NCI-H82 (cell line): ENCODE measurements around the gene LRRC43.
"Not testable (repeated sequence)": the region's sequence is repeated elsewhere in the genome, so short reads cannot be mapped to it uniquely, and the experiment has no call there.

Experiments used
- DNase-seq: peaks from one replicate; lab custom pipeline; 2025; lab: John Stamatoyannopoulos, UW

LRRC43 gene

DNA sequence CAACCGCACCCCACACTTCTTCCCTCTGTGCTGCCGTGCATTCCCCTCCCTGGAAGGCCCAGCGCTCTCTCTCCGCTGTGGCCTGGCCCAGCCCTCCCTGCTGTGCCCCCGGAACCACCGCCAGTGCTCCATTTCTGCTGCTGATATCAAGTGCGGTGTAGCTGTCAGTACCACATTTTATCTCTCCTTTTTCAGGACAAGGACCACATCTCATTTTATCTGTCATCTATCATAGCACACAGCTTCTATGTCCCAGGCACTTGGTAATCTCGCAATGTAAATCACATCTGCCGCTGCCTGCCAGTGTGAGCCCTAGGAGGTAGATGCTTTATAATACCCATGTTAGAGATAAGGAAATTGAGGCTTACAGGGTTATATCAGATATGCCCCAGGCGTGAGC is 27.2 kb upstream of the LRRC43 start:
- DNase-seq: no peak

DNA sequence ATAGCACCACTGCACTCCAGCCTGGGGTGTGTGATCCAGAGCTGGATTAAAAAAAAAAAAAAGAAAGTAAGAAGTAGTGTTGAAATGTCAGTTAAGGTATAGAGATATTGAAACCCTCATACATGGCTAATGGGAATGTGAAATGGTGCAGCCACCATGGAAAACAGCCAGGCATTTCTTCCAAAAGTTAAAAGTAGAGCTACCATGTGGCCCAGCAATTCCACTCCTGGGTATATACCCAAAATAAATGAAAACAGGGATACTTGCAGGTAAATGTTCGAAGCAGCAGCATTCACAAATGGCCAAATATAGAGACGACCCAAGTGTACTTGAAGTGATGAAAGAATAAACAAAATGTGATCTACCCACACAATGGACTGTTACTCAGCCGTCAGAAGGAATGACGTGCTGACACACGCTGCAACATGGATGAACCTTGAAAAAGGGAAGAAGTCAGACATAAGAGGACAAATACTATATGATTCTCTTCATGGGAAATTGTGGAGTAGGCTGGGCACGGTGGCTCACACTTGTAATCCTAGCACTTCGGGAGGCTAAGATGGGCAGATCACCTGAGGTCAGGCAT is 24.1 kb upstream of the LRRC43 start:
- no peak for DNase-seq

DNA sequence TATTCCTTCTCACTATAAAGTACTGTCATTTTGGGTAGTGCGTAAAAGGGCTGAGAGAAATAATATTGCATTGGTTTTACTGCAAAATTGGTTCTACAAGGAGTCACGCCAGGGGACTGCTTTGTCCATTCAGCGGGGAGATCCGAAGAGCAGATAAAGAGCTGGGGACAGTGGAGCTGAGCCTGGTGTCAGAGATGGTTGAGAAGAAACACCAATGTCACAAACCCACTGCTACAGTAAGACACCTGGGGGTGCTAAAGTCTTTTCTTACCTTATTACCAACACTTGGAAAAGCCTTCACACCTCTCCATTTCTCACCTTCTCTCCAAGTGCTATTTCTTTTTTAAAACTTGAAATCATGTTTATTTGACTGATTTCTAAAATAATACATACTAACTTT is 23.0 kb upstream of the LRRC43 start:
- DNase-seq: peak; percentile 39

DNA sequence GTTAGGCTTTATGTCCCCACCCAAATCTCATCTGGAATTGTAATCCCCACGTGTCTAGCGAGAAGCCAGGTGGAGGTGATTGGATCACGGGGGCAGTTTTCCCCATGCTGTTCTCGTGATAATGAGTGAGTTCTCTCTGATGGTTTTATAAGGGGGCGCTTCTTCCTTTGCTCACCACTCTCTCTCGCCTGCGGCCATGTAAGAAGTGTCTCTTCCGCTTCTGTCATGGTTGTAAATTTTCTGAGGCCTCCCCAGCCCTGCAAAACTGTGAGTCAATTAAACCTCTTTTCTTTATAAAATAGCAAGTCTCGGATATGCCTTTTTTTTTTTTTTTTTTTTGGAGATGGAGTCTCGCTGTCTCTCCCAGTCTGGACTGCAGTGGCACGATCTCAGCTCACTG is 22.2 kb upstream of the LRRC43 start:
- peak; percentile 29 for DNase-seq

DNA sequence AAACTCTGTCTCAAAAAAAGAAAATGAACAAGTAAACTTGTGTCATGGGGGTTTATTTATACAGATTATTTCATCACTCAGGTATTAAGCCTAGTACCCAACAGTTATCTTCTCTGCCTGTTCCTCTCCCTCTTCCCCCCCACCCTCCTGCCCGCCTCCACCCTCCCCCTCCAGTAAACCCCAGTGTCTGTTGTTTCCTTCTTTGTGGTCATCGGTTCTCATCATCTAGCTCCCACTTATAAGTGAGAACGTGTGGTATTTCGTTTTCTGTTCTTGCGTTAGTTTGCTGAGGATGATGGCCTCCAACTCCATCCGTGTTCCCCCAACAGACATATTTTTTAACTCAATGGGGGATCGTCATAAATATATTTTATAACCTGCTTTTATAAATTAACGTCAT is 21.2 kb upstream of the LRRC43 start:
- no peak for DNase-seq

DNA sequence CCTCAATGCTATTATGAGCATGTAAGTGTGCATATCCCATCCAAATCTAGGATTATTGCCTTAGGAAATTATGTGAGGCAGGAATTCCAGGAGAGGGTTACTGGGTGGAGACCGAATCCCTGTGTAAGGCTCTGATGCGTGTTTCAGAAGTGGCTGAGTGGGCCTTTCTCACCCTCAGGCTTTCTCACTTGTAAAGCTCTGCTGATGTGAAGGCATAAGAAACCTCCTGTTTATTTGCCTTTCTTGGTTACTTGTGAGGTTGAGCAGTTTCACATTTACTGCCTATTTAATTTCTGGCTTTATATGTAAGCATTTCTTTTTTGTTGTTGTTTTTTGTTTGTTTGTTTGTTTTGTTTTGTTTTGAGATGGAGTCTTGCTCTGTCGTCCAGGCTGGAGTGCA is 19.9 kb upstream of the LRRC43 start:
- no peak for DNase-seq

DNA sequence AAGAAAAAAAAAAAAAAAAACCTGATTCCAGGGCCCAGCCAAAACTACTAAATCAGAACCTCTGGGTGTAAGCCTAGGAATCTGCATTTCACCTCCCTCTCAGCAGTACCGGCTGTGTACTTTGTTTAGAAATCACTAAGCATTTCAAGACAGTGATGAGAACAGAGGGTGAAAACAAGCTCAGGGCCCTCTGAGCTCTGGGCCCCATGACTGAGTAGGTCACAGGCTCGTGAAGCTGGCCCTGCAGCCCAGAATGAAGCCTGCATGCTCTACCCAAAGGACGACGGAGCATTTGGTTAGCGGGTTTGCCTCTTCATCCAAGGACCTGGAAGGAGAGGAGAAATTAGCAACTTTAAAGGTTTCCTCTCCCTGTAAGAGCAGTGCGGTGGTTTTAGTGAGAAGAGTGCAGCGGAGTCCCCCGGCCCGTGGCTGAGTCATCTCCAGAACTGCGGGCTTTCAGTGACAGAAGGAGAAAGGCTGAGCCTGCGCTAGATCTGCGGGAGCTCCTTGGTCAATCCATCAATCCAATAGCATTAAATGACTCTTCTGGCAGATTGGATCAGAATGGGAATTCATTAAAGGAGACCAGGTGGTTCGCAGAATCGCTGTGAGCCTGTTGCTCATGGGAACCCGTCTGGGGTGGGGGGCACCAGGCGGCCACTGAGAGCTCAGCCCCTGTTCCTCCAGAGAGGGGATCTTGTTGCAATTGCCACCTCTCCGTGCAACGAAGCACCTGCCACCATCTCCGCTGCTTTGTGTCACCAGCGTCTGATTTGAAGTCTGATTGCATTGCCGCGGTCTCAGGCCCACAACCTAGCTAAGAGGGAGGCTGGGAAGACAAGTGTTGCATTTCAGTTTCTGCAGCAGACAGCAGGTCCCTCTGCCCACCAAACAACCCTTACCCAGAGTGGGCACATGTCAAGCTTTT is 16.2 kb upstream of the LRRC43 start:
- DNase-seq: peak; percentile 96

DNA sequence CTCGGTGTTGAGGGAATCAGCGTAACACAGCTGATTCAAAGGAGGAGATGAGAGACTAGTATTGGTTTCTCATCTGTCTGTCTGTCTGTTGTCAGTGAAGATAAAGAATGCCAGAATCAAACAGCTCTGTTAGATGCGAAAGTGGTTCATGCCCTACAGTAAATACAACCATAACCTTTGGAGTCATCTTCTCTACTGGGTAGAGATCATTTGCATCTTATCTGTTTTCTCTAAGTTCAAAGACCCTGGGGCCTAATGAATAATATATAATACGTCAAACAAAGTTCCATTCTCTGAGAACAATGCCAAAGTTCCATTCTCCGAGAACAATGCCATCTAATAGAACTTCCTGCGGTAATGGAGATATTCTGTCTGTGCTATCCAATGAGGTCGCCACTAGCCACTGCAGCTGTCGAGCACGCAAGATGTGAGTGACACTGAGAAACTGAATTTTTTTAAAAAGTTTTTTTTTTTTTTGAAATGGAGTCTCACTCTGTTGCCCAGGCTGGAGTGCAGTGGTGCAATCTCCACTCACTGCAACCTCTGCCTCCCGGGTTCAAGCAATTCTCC is 15.5 kb upstream of the LRRC43 start:
- DNase-seq: no peak

DNA sequence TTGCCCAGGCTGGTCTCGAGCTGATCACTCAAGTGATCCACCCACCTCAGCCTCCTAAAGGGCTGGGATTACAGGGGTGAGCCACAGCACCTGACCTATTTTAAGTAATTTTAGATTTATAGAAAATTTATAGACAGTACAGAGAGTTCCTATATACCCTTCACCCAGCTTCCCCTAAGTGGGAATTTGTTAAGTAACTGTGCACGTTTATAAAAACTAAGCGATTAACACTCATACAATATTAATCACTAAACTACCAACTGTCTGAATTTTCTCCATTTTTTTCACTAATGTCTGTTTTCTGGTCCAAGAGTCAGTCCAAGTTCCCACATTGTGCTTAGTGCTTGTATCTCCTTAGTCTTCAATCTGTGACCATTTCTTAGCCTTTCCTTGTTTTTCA is 14.4 kb upstream of the LRRC43 start:
- DNase-seq: no peak

DNA sequence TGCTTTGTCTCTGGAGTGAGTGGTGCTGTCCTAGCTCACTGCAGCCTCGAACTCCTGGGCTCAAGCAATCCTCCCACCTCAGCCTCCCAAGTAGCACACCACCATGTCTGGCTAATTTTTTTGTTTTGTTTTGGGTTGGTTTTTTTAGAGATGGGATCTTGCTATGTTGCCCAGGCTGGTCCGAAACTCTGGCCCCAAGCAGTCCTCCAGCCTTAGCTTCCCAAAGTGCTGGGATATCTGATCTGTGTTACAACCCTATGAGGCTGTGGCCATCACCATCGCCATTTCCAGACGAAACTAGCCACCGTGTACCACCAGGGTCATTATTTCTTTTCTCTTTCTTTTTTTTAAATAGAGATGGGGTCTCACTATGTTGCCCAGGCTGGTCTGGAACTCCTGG is 11.5 kb upstream of the LRRC43 start:
- DNase-seq: no peak

DNA sequence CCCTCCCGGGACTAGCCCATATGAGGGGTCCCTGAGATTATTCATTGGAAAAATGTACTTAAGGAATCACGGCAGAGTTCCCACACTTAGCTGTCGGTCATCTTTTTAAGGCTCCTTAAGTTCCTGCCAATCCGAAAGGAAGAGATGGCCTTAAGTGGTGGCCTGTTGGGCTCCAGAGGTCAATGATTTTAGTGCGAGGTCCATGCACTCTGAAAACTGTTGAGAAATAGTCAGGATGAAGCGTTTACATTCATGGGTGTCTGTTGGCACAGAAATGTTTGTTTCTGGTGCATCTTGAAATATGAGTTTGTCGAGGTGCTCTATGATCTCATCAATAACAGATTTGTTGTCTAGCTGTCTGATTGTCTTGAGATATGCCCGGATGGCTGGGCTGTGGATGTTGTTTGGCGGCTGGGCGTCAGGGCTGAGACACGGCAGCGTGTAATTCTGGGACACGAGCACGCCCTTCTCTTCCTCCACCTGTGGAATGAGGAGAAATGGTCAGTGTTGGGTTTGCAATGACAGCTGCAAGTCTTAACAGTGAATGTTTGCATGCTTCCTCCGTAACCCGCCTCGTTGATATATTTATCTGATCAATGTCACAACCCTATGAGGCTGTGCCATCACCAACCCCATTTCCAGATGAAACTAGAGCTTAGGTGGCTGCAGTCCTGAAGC is 10.5 kb upstream of the LRRC43 start:
- DNase-seq: no peak

DNA sequence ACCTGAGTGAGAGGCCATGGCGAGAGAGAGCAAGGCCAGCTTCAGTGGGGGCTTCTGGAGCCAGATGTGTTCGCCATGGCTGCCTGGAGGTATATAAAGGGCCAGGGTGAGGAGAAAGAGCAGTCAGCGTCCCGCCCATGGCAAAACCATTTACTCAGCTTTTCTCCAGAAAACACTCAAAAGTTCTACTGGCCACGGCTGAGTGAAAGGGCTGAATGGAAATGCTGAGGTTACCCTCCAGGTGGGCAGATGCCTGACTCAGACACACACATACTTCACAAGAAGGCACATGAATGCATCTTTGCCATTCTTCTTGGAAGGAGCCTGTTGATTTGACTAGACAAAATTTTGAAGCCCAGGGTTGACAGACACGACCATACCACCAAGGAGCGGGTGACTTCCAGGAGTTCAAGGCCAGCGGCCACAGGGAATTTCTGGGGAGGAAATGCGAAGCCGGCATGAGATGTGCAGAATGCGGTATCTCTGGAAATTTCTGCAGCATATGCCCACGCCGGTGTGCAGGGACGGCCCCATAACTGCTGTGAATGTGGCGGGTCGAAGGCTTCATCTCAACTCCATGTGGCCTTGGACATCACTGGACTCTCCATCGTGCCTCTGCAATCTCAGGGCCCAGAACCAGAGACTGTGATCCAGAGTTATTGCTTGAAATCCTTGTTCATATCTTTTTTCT is 8.6 kb upstream of the LRRC43 start, which contains the start of gene IL31:
Gene IL31, minus strand, starts transcription at position 67 of the 691 bp plus-strand sequence. Its CDS starts 49 bp downstream, at position 18.
- DNase-seq: no peak

DNA sequence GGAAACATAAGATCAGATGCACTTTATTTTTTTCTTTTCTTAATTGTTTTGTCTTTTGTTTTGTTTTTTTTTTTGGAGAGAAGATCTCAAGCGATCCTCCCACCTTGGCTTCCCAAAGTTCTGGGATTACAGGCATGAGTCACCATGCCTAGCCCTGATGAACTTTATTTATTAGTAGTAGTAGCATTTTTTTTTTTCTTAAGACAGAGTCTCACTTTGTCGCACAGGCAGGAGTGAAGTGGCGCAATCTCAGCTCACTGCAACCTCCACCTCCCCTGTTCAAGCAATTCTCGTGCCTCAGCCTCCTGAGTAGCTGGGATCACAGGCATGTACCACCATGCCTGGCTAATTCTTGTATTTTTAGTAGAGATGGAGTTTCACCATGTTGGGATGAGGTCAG is 6.5 kb upstream of the LRRC43 start:
- not testable (repeated sequence) for DNase-seq

DNA sequence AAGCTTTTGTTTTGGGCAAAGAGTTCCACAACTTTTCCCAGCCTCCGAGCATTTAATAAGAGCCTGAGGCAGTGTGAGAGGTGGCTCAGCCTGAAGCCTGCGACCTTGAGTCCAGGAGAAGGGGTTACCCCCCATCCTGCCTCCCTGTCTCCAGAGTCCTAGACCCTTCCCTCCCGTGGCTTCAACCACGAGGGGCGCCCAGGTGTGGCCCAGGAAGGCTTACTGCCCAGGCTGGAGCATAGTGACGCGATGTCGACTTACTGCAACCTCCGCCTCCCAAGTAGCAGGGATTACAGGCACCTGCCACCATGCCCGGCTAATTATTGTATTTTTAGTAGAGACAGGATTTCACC is 641 bp downstream of the LRRC43 start:
- DNase-seq: peak; percentile 25

DNA sequence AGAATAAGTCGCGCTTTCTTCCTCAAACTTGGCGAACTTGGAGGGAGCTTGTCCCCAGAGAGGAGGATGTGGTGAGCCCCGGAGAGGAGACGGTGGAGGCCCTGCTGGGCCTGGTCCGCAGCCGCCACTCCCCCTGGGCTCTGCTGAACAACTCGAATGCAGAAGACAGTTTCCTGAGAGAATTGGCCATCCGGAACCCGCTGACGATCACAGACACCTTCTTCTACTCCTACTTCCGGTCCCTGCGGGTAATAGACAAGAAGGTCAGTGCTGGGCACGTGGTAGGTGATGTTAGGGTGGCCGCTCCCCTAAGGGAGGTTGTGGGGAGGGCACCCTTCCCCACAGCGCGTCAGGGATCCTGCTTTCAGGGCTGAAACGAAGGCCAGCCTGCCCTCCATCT is 1.6 kb downstream of the LRRC43 start:
- DNase-seq: no peak

DNA sequence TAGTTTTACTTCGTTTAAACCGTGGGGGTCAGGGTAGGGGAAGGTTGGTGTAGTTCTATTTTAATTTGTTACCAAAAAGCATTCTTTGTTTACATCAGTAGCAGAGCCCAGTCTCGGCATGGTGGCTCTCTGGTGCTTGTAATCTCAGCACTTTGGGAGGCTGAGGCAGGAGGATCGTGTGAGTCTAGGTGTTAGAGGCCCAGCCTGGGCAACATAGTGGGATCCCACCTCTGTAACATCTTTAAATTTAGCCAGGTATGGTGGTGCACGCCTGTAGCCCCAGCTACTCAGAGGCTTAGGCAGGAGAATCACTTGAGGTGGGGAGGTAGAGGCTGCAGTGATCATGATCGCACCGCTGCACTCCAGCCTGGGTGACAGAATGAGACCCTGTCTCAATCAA is 2.2 kb downstream of the LRRC43 start:
- DNase-seq: no peak

DNA sequence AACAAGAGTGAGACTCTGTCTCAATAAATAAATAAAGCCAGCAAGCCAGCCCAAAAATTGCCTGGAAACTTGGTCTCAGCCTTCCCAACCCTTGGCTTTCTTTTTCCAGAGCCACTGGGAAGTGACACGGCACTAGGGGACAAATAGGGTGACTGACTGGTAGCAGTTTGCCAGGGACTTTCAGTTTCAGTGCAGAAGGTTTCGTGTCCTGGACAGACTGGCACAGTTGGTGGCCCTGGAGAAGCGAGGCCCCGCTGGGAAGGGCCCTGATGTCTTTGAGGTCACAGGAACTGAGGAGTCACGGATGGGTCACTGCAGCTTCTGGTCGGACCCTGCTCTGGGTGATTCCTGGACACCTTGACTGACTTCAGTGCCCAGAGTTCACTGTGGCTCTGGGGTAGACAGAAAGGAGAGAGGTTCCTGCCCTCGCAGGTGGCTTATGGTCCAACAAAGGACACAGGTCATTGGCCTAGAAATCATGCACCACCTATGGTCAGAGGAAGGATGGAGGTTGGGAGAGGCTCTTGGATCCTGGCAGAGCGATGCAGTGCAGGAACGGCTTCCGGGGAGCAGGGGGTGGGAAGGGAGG is 2.7 kb downstream of the LRRC43 start:
- no peak for DNase-seq

DNA sequence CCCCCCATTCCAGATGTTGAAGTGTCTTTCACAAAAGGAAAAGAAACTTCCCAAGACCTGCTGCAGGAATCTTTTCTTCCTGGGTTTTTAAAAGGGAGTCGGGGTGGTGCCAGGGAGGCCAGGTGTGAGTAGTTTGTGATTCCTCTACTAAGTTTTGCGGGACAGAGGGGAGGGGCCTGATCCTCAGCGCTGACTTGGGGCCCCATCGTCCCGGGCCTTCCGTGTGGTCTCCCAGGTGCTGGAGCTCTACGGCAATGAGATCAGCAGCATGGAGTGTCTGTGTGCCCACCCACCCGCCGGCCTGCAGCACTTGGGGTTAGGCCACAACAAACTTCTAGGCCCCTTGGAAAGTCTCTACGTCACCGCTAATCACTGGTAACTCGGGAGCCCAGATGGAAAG is 4.5 kb downstream of the LRRC43 start:
- DNase-seq: peak; percentile 19

DNA sequence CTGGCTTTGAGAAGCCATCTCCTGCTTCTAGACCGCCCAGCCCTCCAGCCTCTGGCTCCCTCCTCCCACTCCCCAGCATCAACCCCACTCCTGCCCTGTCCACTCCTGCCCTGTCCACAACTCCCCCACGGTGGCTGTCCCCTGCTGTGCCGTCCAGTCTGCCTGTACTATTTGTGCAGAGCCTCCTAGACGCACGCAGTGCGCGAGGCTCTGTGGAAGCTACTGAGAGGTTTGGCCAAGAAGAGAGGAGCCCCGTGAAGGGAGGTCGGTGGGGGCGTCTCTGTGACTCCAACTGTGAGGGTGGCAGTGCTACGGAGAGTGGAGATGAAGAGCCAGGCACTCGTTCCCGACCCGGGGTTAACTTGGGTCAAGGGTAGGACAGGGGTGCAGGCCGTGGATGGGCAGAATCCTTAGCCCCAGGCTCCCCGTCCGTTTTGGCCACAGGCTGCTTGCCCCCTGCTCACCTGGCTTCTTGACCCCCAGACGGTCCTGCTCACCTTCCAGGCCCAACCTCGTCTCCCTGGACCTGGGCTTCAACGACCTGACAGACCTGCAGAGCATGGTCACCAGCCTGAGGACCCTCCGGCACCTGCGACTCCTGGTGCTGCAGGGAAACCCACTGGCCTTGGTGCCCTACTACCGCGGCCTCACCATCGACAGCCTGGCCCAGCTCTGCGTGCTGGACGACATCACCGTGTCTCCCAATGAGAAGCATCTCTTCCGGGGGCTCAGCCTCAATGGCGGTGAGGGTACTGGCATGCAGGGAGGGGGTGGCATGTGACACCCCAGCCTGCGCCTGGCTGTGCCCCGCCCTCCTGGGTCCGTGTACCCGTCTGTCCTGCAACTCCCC is 6.9 kb downstream of the LRRC43 start:
- DNase-seq: no peak

DNA sequence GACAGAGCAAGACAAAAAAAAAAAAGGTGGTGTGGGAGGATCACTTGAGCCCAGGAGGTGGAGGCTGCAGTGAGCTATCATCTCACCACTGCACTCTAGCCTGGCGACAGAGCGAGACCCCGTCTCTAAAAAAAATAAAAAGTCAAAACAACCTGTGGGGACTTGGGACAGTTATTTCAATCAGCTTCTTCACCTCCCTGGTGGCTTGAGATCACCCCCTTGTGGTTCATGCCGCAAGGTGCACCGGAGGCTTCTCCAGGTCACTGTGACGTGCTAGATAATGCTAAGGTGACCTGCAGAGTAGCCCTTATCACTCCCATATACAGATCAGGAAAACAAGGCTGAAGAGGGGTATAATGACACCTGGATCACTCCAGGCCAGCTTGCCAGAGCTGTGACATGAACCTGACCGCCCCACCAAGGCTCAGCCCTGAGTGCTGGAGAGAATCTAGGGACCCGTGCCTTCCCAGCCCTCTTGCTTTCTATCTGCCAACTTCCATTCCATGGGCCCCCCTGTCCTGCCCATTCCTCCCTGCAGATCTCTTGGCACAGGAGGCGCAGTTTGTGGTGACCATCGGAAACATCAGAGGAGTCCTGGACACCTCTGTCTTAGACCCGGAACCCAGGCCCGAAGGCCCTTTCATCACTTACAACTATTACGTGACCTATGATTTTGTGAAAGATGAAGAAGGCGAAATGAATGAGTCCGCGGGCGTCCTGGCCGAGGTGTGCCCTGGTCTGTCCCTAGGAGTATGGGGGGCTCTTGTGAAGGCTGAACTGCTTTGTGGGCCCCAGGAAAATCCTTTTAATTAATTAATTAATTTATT is 8.1 kb downstream of the LRRC43 start:
- DNase-seq: peak; percentile 78
